HG03565 (cell line): Measurements from ENCODE around the gene FBXL13.
"Not testable (repeated sequence)": the region's sequence is repeated elsewhere in the genome, so short reads cannot be mapped to it uniquely, and the experiment has no call there.

Experiments used
- ATAC-seq: cut with Tn5 transposase; IDR thresholded peaks from one replicate; pipeline ENCODE4 v1.9.1; 2021; ENCODE audit warnings: mild to moderate bottlenecking, moderate library complexity; ENCODE audit not compliant: unreplicated experiment

The FBXL13 gene

GRCh38 chr7:102778663-102779062 lies 295.9 kb downstream of the FBXL13 start:
- ATAC-seq, result not testable (repeated sequence)

- not testable (repeated sequence) for ATAC-seq
These were observed 298.4 kb downstream of the FBXL13 start for GRCh38 chr7:102776217-102776616.

- not testable (repeated sequence) for ATAC-seq
These were observed 304.1 kb downstream of the FBXL13 start for GRCh38 chr7:102770467-102770866.

GRCh38 chr7:102769657-102770192 lies 304.9 kb downstream of the FBXL13 start:
- not testable (repeated sequence) for ATAC-seq

- ATAC-seq, result not testable (repeated sequence)
These were observed 311.2 kb downstream of the FBXL13 start for GRCh38 chr7:102763295-102763905.
